Measurements from ENCODE around the gene KLHL7.
A peak's percentile ranks its signal among the peaks of the same experiment; 100 is the strongest.

The KLHL7 gene, protein sequence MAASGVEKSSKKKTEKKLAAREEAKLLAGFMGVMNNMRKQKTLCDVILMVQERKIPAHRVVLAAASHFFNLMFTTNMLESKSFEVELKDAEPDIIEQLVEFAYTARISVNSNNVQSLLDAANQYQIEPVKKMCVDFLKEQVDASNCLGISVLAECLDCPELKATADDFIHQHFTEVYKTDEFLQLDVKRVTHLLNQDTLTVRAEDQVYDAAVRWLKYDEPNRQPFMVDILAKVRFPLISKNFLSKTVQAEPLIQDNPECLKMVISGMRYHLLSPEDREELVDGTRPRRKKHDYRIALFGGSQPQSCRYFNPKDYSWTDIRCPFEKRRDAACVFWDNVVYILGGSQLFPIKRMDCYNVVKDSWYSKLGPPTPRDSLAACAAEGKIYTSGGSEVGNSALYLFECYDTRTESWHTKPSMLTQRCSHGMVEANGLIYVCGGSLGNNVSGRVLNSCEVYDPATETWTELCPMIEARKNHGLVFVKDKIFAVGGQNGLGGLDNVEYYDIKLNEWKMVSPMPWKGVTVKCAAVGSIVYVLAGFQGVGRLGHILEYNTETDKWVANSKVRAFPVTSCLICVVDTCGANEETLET

GRCh38 chr7:23105644-23106056, at the start of gene KLHL7:
TSS of gene KLHL7 (plus strand) at chr7:23105785. CDS start at chr7:23106027, 242 bp downstream.
- DNase-seq = peak; percentile 99

- DNase-seq = no peak
Observed at GRCh38 chr7:23058408-23059096, 47.0 kb upstream of the KLHL7 start.

DNA sequence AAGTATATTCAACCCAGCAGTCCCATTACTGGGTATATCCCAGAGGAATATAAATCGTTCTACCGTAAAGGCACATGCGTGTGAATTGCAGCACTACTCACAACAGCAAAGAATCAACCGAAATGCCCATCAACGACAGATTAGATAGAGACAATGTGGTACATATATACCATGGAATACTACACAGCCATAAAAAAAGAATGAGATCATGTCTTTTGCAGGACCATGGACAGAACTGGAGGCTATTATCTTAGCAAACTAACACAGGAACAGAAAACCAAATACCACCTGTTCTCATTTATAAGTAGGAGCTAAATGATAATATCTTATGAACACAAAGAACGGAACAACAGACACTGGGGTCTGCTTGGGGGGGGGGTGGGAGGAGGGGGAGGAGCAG, 44.3 kb upstream of the KLHL7 start:
- DNase-seq = no peak

DNA sequence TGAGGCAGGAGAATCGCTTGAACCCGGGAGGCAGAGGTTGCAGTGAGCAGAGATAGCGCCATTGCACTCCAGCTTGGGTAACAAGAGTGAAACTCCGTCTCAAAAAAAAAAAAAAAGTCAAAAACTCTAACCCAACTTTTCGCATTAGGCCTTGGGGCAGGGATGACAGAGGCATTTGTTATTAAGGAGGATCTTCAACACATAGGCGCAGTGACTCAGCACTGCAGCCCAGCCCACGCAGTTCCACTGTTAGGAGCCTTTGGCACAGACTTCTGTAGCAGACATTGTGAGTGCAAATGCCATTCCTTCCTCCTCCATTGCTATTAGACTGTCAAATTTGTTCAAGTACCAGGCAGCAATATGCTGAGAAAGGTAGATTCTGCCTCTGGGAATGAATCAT, 43.1 kb upstream of the KLHL7 start:
- peak; percentile 28 for DNase-seq

DNA sequence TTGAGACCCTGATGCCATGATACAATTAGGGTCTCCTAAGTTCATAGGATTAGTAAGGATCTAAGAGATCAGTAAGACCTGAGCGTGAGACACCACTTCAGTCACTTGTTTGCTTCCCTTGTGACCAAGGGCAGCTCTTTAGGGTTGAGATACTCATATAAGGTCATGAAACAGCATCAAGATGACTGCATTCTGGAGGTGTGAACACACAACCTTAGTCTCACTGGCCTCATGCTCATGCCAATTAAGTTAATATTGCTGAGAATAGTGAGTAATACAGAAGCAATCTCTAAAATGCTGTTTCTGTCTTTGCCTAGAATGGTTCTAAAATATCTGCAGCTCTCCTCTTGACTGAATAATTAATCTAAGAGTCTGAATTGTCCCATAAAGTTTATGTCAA, 39.6 kb upstream of the KLHL7 start:
- no peak for DNase-seq

GRCh38 chr7:23067271-23067670, 38.3 kb upstream of the KLHL7 start:
- DNase-seq = no peak

- DNase-seq = no peak
Observed at GRCh38 chr7:23072048-23072447, 33.5 kb upstream of the KLHL7 start.

DNA sequence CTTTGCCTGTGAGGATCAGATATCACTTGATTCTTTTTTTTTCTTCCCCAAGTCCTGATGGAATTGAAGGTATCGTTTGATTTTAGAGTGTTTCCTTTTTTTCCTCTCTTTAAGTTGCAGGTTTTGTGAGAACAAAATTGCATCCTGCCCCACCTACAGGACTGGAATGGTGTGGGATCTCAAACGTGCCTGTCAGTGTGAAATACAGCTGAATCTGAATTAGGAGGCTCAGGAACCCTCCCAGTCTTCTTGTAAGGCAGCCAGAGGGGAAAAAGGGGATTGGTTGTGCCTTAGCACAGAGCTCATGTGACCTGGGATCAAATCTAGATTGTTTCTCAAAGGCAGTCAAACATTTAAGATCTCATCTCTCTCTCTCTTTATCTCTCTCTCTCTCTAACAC, 32.7 kb upstream of the KLHL7 start:
- no peak for DNase-seq

DNA sequence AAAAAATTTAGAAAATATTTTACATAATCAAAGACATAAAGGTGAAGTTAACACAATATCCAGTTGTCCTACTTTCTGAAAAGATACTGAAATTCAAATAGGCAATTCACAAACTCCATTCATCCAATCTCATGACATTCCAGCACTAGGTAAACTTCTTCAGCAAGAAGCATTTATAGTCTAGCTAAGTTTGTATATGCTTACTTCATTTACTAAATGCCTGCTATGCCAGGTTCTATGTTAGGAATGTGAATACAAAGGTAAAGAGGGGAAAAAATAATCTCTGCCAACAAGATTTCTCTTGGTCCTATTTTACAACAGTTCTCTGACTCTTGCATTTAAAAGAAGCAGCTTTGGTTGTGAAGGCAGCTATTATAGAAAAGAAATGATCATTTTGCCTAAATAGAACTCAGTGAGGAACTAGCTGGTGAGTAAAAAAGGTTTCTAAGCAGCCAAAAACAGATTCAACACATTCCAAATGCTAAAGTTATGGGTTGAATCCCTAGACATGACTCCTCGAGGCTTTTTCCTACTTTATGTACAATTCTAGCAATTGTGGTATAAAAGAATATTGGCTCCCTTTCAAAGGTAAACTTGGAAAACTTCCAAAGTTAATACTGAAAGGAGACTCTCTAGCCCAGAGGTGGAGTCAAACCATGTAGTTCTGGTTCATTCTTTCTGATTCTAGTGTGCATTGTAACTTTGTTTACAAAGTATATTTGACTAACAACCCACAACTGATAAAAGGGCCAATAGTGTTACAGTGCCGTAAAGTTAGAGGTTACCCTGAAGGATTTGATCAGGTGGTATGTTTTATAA, 30.9 kb upstream of the KLHL7 start:
- peak; percentile 80 for DNase-seq

DNA sequence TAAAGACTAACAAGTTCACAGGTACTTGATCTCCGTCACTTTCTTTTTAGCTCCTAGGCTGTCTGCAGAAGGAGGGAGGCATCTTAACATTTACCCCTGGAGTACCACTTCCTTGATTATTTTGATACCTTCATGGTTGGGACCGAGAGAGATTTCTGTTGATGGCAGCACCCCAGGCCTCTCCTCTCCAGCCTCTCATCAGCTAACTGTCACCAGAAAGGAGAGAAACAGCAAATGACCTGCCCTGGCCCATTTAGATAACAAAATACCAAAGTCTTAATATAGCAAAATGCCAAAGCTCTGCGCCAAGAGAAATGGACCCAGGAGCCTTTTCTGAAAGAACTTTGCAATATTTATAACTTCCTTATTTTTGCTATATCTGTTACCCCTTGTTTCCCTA, 30.0 kb upstream of the KLHL7 start:
- DNase-seq = peak; percentile 24

DNA sequence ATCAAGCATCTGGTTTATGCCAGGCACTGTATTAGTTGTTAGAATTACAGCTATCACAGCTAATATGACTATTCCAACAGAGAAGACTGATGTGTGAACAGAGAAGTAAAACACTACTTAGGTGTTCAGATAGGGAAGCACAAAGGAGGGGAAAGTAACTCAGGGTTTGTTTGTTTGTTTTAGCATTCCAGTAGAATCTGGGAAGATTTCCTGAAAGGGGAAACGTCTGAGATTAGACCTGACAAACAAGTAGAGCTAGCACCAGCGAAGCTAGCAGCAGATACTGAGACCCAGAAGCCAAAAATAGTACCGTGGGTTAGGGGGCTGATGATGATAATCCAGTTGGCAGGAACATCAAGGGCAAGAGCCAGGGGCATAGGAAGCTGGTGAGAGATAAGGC, 28.8 kb upstream of the KLHL7 start:
- DNase-seq = peak; percentile 47

DNA sequence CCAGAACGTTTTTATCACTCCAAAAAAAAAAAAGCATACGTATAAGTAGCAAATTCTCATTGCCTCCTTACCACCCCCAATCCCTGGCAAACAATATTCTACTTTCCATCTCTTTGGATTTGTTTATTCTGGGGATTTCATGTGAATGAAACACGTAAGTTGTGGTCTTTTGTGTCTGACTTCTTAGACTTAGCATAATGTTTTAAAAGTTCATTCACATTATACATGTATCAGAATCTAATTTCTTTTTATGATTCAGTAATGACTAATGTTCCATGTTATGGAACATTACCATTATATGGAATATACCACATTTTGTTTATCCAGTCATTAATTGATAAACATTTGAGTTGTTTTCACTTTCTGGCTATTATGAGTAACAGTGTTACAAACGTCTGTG, 12.5 kb upstream of the KLHL7 start:
- DNase-seq = no peak

- no peak for DNase-seq
Observed at GRCh38 chr7:23093546-23093945, 12.0 kb upstream of the KLHL7 start.

GRCh38 chr7:23096518-23097290, 8.9 kb upstream of the KLHL7 start:
- DNase-seq = no peak

- no peak for DNase-seq
Observed at GRCh38 chr7:23098029-23098428, 7.6 kb upstream of the KLHL7 start.

- DNase-seq = peak; percentile 39
Observed at GRCh38 chr7:23098460-23098859, 7.1 kb upstream of the KLHL7 start.

GRCh38 chr7:23100697-23101096, 4.9 kb upstream of the KLHL7 start:
- DNase-seq = peak; percentile 60

DNA sequence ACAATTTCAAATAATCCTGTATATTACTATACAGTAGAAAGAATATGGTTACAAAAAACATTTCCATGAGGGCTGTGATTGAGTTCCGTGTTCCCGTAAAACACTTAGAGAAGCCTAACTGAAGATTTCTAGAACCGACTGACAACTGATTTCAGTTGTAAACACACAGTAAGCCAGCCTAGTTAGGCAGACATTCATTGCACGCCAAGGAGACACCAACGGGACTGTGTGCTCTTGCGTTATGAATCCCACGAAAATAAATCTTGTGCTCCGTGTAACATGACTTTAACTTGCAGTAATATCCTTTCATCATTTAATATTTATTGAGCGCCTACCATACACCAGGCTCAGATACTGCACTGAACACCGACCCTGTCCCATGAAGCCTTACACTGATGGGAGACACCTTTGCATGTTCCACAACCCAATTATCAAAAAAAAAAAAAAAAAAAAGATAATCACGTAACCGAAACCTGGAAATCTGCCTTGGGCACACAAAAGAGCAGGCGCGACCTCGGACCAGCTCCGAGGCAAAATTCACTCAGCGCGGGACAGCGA, 420 bp upstream of the KLHL7 start:
- DNase-seq = peak; percentile 67

DNA sequence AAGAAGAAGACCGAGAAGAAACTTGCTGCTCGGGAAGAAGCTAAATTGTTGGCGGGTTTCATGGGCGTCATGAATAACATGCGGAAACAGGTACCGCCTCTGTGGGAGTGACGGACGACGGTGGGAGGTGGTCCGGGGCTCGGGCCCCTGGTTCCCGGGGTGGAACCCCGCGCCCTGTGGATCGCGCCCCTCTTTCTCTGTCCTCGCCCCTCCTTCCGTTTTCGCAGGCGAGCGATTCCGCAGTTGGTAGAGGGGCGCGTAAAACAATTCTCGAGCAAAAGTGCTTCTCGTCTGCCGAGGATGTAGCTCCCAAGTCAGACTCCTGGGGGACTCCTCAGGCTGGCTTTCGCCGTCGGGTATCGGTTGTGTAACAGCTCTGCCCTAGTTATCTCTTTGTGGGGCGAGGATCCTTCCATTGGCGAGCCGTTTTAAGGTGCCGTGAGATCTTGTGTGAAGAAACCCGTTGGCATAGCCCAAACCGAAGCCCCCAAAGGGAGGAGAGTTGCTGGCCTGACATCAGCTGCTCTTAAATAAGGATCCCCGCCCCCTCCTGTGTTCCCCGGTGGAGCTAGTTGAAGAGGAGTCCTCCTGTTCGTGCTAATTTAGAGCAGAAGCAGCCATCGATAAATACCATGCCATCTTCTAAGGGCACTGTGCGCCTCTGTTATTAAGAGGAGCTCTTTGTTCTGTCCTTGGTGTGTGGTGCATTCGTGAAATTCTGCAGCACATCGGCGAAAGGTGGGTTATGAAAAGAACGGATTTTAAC, 655 bp downstream of the KLHL7 start:
- DNase-seq = peak; percentile 83

- peak; percentile 50 for DNase-seq
Observed at GRCh38 chr7:23106823-23107663, 1.5 kb downstream of the KLHL7 start.
